ENCODE data around the gene SMAD2.

- no peak for TF ChIP-seq CTCF (IDR thresholded peaks at IDR 0.05)
- no peak for TF ChIP-seq POLR2A (IDR thresholded peaks at IDR 0.05)
- no peak for TF ChIP-seq POLR2AphosphoS5 (IDR thresholded peaks at IDR 0.05; ENCODE audit: insufficient read depth in 1 of 2, low read depth in 1 of 2)
Observed at GRCh38 chr18:47881042-47881441, 49.4 kb downstream of the SMAD2 start.
